SK-N-SH treated with all-trans-retinoic acid at 6 μM for 48 hours (cell line): ENCODE results near the gene NECTIN3.

Experiments
- ATAC-seq: fragments of 200-7000 bp; cut with Tn5 transposase; 3 replicates; pipeline ENCODE4 v1.9.1; 2020; ENCODE audit warnings: mild to moderate bottlenecking, moderate library complexity
- ARNTL ChIP-seq: fragments of 450-650 bp; formaldehyde crosslinking; IDR thresholded peaks from 2 replicates; pipeline ENCODE4 v1.5.0; 2020; ENCODE audit warnings: low read depth, mild to moderate bottlenecking, moderate library complexity, borderline replicate concordance
- CSDC2 ChIP-seq: fragments of 250-450 bp; sonication (Bioruptor Pico); IDR thresholded peaks from 2 replicates; pipeline ENCODE4 v1.5.0; 2020; ENCODE audit warnings: mild to moderate bottlenecking, moderate library complexity
- ESRRG ChIP-seq: fragments of 250-450 bp; sonication (Bioruptor Pico); IDR thresholded peaks from 2 replicates; pipeline ENCODE4 v1.6.1; 2021; ENCODE audit warnings: mild to moderate bottlenecking
- GLIS3 ChIP-seq: fragments of 250-450 bp; sonication (Bioruptor Pico); IDR thresholded peaks from 2 replicates; pipeline ENCODE4 v1.5.0; 2020; ENCODE audit warnings: mild to moderate bottlenecking, moderate library complexity
- ISL1 ChIP-seq: fragments of 250-450 bp; sonication (Bioruptor Pico); IDR thresholded peaks from 2 replicates; pipeline ENCODE4 v2.1.2; 2022; ENCODE audit warnings: mild to moderate bottlenecking, moderate library complexity
- OSR1 ChIP-seq: fragments of 250-450 bp; sonication (Bioruptor Pico); IDR thresholded peaks from 2 replicates; pipeline ENCODE4 v1.8.0; 2022; ENCODE audit warnings: moderate library complexity, mild to moderate bottlenecking, inconsistent platforms
- PPARA ChIP-seq: fragments of 250-450 bp; sonication (Bioruptor Pico); IDR thresholded peaks from 2 replicates; pipeline ENCODE4 v1.5.0; 2020; ENCODE audit warnings: mild to moderate bottlenecking, borderline replicate concordance
- RARB ChIP-seq: fragments of 250-450 bp; sonication (Bioruptor Pico); IDR thresholded peaks from 2 replicates; pipeline ENCODE4 v1.8.0; 2021; ENCODE audit warnings: mild to moderate bottlenecking, moderate library complexity
- SNAI2 ChIP-seq: fragments of 250-450 bp; sonication (Bioruptor Pico); IDR thresholded peaks from 2 replicates; pipeline ENCODE4 v1.5.0; 2020; ENCODE audit warnings: mild to moderate bottlenecking, moderate library complexity
- TCF4 ChIP-seq: fragments of 250-450 bp; sonication (Bioruptor Pico); IDR thresholded peaks from 2 replicates; pipeline ENCODE4 v1.8.0; 2021; ENCODE audit warnings: mild to moderate bottlenecking, moderate library complexity, borderline replicate concordance
- ZC3H10 ChIP-seq: fragments of 250-450 bp; sonication (Bioruptor Pico); IDR thresholded peaks from 2 replicates; pipeline ENCODE4 v1.5.1; 2021; ENCODE audit warnings: mild to moderate bottlenecking, moderate library complexity
- ZFP3 ChIP-seq: fragments of 250-450 bp; sonication (Bioruptor Pico); IDR thresholded peaks from 2 replicates; pipeline ENCODE4 v1.5.0; 2020; ENCODE audit warnings: mild to moderate bottlenecking, moderate library complexity
- ZFP30 ChIP-seq: fragments of 450-650 bp; formaldehyde crosslinking; IDR thresholded peaks from 2 replicates; pipeline ENCODE4 v1.5.0; 2022; ENCODE audit warnings: mild to moderate bottlenecking, moderate library complexity
- ZNF70 ChIP-seq: fragments of 450-650 bp; formaldehyde crosslinking; IDR thresholded peaks from 2 replicates; pipeline ENCODE4 v1.5.0; 2020; ENCODE audit warnings: mild to moderate bottlenecking, moderate library complexity
- ZNF8 ChIP-seq: fragments of 450-650 bp; formaldehyde crosslinking; IDR thresholded peaks from 2 replicates; pipeline ENCODE4 v1.5.0; 2020; ENCODE audit warnings: mild to moderate bottlenecking, moderate library complexity
- TF ChIP-seq, protein P1 (sequence below): fragments of 250-450 bp; sonication (Bioruptor Pico); IDR thresholded peaks from 2 replicates; pipeline ENCODE4 v1.5.1; 2020; ENCODE audit warnings: low read depth, mild to moderate bottlenecking, moderate library complexity
- TF ChIP-seq, protein P2 (sequence below): fragments of 250-450 bp; sonication (Bioruptor Pico); IDR thresholded peaks from 2 replicates; pipeline ENCODE4 v1.8.0; 2020; ENCODE audit warnings: mild to moderate bottlenecking, moderate library complexity, borderline replicate concordance
- TF ChIP-seq, protein P3 (sequence below): fragments of 250-450 bp; sonication (Bioruptor Pico); IDR thresholded peaks from 2 replicates; pipeline ENCODE4 v1.5.1; 2021; ENCODE audit warnings: mild to moderate bottlenecking, moderate library complexity
- TF ChIP-seq, protein P4 (sequence below): fragments of 250-450 bp; sonication (Bioruptor Pico); IDR thresholded peaks from 2 replicates; pipeline ENCODE4 v1.5.0; 2020; ENCODE audit warnings: mild to moderate bottlenecking, moderate library complexity
- TF ChIP-seq, protein P5 (sequence below): fragments of 250-450 bp; sonication (Bioruptor Pico); IDR thresholded peaks from 2 replicates; pipeline ENCODE4 v1.8.0; 2021; ENCODE audit warnings: low read depth, mild to moderate bottlenecking, moderate library complexity, borderline replicate concordance

NECTIN3 gene

DNA sequence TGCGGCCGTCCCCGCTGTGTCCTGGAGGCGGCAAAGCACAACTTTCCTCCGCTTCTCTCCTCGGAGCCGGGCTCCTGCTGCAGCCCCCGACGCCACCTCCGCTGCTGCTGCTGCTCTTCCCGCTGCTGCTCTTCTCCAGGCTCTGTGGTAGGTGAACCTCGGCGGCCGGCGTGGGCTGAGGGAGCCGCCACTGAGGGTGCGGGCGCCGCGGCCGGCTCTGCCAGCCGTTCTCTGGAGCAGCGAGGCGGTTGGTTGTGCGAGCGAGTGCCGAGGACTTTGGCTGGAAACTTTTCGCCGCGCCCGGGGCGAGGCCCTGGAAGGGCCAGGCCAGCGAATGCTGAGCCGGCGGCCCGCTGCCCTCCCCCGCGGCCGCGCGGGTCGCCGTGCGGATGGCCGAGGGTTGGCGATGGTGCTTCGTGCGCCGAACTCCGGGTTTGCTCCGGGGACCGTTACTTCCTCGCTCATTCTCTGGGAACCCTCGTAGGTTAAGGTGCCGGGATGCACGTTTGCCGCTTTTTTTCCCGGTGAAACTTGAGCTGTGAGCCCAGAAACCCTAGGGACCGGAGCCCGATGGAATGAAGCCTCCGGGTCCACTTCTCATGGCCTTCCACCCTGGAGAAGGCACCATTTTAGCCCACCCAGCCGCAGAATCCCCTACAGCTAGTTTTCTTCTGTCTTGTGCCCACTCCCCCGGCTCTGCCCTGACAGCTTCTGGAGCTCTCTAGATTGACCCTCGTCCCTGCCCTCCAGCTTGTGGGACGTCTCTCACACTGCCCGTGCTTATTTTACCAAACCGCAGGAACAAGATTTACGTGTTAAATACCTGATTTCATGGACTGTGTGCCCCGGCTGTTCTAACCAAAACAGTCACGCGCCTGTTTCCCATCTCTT is 660 bp downstream of the NECTIN3 start:
- TF ChIP-seq CSDC2 (CRISPR knock-in tag) (no peak), ZC3H10 (CRISPR knock-in tag) (no peak), TCF4 (no peak), OSR1 (CRISPR knock-in tag) (no peak), RARB (no peak), PPARA (no peak), ZNF8 (CRISPR knock-in tag) (no peak), ZFP3 (CRISPR knock-in tag) (no peak), ARNTL (CRISPR knock-in tag) (no peak), SNAI2 (CRISPR knock-in tag) (no peak), ISL1 (CRISPR knock-in tag) (no peak)
- TF ChIP-seq, protein P1, sequence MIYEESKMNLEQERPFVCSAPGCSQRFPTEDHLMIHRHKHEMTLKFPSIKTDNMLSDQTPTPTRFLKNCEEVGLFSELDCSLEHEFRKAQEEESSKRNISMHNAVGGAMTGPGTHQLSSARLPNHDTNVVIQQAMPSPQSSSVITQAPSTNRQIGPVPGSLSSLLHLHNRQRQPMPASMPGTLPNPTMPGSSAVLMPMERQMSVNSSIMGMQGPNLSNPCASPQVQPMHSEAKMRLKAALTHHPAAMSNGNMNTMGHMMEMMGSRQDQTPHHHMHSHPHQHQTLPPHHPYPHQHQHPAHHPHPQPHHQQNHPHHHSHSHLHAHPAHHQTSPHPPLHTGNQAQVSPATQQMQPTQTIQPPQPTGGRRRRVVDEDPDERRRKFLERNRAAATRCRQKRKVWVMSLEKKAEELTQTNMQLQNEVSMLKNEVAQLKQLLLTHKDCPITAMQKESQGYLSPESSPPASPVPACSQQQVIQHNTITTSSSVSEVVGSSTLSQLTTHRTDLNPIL (CRISPR knock-in tag), result no peak
- TF ChIP-seq, protein P2, sequence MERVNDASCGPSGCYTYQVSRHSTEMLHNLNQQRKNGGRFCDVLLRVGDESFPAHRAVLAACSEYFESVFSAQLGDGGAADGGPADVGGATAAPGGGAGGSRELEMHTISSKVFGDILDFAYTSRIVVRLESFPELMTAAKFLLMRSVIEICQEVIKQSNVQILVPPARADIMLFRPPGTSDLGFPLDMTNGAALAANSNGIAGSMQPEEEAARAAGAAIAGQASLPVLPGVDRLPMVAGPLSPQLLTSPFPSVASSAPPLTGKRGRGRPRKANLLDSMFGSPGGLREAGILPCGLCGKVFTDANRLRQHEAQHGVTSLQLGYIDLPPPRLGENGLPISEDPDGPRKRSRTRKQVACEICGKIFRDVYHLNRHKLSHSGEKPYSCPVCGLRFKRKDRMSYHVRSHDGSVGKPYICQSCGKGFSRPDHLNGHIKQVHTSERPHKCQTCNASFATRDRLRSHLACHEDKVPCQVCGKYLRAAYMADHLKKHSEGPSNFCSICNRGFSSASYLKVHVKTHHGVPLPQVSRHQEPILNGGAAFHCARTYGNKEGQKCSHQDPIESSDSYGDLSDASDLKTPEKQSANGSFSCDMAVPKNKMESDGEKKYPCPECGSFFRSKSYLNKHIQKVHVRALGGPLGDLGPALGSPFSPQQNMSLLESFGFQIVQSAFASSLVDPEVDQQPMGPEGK (CRISPR knock-in tag), result no peak
- TF ChIP-seq, protein P3, sequence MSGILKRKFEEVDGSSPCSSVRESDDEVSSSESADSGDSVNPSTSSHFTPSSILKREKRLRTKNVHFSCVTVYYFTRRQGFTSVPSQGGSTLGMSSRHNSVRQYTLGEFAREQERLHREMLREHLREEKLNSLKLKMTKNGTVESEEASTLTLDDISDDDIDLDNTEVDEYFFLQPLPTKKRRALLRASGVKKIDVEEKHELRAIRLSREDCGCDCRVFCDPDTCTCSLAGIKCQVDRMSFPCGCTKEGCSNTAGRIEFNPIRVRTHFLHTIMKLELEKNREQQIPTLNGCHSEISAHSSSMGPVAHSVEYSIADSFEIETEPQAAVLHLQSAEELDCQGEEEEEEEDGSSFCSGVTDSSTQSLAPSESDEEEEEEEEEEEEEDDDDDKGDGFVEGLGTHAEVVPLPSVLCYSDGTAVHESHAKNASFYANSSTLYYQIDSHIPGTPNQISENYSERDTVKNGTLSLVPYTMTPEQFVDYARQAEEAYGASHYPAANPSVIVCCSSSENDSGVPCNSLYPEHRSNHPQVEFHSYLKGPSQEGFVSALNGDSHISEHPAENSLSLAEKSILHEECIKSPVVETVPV, result no peak
- peak; percentile 12 for ATAC-seq

DNA sequence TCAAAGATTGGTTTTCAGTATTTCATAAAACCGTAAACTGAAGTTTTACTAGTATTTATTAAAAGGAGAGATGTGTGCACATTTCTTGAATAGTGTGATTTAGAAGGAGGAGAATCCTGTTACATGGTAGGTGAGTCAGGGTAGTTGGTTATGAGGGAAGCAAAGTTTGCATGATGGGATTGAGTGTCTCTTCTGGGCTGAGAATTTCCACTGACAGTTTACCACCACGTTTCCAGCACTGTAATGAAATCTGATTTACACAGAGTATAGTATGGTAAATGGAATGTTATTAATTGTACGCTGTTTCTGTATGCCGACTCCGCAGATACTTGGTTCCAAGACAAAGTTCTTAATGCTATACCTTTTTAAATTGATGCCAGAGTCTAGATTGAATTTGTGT is 1.6 kb downstream of the NECTIN3 start:
- ATAC-seq, result 0 out of 3 replicates have a peak, but pooled peaks have one; percentile 5
- TF ChIP-seq, protein P4, sequence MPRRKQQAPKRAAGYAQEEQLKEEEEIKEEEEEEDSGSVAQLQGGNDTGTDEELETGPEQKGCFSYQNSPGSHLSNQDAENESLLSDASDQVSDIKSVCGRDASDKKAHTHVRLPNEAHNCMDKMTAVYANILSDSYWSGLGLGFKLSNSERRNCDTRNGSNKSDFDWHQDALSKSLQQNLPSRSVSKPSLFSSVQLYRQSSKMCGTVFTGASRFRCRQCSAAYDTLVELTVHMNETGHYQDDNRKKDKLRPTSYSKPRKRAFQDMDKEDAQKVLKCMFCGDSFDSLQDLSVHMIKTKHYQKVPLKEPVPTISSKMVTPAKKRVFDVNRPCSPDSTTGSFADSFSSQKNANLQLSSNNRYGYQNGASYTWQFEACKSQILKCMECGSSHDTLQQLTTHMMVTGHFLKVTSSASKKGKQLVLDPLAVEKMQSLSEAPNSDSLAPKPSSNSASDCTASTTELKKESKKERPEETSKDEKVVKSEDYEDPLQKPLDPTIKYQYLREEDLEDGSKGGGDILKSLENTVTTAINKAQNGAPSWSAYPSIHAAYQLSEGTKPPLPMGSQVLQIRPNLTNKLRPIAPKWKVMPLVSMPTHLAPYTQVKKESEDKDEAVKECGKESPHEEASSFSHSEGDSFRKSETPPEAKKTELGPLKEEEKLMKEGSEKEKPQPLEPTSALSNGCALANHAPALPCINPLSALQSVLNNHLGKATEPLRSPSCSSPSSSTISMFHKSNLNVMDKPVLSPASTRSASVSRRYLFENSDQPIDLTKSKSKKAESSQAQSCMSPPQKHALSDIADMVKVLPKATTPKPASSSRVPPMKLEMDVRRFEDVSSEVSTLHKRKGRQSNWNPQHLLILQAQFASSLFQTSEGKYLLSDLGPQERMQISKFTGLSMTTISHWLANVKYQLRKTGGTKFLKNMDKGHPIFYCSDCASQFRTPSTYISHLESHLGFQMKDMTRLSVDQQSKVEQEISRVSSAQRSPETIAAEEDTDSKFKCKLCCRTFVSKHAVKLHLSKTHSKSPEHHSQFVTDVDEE (CRISPR knock-in tag), result no peak
- no peak for TF ChIP-seq OSR1 (CRISPR knock-in tag)
- no peak for TF ChIP-seq ISL1 (CRISPR knock-in tag)

DNA sequence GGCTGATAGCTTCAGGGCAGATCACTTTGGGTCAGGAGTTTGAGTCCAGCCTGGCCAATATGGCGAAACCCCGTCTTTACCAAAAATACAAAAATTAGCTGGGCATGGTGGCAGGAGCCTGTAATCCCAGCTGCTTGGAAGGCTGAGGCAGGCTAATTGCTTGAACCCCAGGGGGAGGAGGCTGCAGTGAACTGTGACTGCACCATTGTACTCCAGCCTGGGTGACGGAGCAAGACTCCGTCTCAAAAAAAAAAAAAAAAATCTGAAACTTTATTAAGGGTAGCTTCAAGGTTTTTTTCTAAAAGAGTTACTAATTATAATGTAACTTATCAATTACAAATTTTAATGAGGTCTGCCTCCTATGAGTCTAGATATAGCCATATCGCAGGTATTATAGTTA is 5.1 kb downstream of the NECTIN3 start:
- no peak for ATAC-seq
- TF ChIP-seq GLIS3 (CRISPR knock-in tag) (no peak), ZC3H10 (CRISPR knock-in tag) (no peak), ESRRG (no peak), ZNF8 (CRISPR knock-in tag) (no peak), ZFP30 (CRISPR knock-in tag) (no peak), ARNTL (CRISPR knock-in tag) (no peak), OSR1 (CRISPR knock-in tag) (no peak), ZNF70 (no peak)
- TF ChIP-seq, protein P4 (CRISPR knock-in tag), result no peak
- TF ChIP-seq, protein P1 (CRISPR knock-in tag), result no peak
- TF ChIP-seq, protein P5, sequence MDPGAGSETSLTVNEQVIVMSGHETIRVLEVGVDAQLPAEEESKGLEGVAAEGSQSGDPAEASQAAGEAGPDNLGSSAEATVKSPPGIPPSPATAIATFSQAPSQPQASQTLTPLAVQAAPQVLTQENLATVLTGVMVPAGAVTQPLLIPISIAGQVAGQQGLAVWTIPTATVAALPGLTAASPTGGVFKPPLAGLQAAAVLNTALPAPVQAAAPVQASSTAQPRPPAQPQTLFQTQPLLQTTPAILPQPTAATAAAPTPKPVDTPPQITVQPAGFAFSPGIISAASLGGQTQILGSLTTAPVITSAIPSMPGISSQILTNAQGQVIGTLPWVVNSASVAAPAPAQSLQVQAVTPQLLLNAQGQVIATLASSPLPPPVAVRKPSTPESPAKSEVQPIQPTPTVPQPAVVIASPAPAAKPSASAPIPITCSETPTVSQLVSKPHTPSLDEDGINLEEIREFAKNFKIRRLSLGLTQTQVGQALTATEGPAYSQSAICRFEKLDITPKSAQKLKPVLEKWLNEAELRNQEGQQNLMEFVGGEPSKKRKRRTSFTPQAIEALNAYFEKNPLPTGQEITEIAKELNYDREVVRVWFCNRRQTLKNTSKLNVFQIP, result no peak
